ENCODE data around the gene XIRP1. TPM values are rescaled to one million over a fixed set of nuclear protein-coding genes. Genes with fewer than 3 reads are reported as not detected.

The XIRP1 gene
- total RNA-seq, 2 donors from 2014 or later: not detected

DNA sequence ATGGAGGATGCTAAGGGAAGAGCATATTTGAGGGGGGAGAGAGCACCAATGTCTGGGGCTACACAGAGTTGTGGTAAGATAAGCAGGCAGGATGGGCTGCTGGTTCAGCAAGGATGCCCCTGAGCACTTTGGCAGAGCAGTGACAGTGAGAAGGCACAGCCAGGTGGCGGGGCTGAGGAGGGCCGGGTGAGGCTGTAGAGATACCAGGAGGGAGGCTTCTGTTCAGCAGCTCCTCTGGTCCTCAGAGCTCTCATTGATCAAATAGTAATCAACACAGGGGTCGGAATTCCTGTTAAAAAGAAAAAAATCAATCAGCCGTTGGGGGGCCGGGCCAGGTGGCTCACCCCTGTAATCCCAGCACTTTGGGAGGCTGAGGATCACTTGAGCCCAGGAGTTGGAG lies 11.5 kb upstream of the XIRP1 start:
- DNase-seq (no peak), ATAC-seq (no peak)
- H3K27ac Mint-ChIP-seq: peak overlapping the region; percentile 39
- peaks cover 9% of the 10 kb centered on the region for H3K36me3 Mint-ChIP-seq (ENCODE audit: low read depth)
- peaks cover 40% of the 10 kb centered on the region for H3K27me3 Mint-ChIP-seq
- peaks cover 6% of the 10 kb centered on the region for H3K4me1 Mint-ChIP-seq
- no peaks in the 10 kb centered on the region for H3K9me3 ChIP-seq (ENCODE audit: control insufficient read depth, low read length, poor library complexity, severe bottlenecking)
- H3K4me3 Mint-ChIP-seq: no peak overlapping the region

DNA sequence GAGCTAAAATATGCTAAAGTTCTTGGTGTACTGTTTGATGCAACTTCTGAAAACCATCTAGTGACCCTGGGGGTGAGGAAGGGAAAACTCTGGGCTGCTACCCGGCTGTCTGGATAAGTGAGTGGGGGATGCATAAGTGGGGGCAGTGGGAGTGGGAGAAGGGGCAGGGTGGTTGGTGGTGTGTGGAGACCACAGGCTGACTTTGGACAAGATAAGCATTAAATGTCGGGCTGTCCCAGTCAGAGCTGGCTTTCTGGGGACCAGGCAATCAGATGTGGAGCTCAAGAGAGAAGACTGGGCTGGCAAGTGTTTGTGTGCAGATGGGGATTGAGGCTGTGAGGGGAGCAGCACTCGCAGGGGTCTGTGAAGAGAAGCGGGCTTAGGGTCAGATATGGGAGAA lies 11.0 kb upstream of the XIRP1 start:
- DNase-seq: no peak
- H3K9me3 ChIP-seq (ENCODE audit: control insufficient read depth, low read length, poor library complexity, severe bottlenecking): no peaks in the 10 kb centered on the region
- ATAC-seq: no peak
- H3K4me3 Mint-ChIP-seq: no peak overlapping the region
- peaks cover 40% of the 10 kb centered on the region for H3K27me3 Mint-ChIP-seq
- peaks cover 9% of the 10 kb centered on the region for H3K36me3 Mint-ChIP-seq (ENCODE audit: low read depth)
- peaks cover 6% of the 10 kb centered on the region for H3K4me1 Mint-ChIP-seq
- H3K27ac Mint-ChIP-seq: peak overlapping the region; percentile 39

DNA sequence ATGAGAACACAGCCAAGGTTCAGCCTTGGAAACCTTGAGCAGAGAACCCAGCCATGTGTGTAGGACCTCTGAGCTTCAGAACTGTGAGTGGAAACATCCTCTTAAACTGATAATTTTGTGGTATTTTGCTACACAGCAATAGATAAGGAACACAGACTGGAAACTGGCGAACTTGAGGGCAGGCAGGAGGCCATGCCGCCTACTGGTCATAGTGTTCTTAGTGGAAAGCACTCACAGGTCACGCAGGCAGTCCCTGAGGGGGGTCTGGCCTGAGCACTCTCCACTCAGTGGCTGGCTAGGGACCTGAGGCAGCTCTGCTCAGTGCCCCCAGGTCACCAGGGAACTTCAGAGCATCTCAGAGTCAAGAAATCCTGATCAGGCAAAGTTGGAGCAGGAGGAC lies 9.7 kb upstream of the XIRP1 start:
- Mint-ChIP-seq H3K4me1 (peaks cover 3% of the 10 kb centered on the region), H3K36me3 (ENCODE audit: low read depth) (peaks cover 9% of the 10 kb centered on the region), H3K27me3 (peaks cover 40% of the 10 kb centered on the region), H3K27ac (no peak overlapping the region), H3K4me3 (no peak overlapping the region)
- DNase-seq (no peak), ATAC-seq (no peak)
- no peaks in the 10 kb centered on the region for H3K9me3 ChIP-seq (ENCODE audit: control insufficient read depth, low read length, poor library complexity, severe bottlenecking)

DNA sequence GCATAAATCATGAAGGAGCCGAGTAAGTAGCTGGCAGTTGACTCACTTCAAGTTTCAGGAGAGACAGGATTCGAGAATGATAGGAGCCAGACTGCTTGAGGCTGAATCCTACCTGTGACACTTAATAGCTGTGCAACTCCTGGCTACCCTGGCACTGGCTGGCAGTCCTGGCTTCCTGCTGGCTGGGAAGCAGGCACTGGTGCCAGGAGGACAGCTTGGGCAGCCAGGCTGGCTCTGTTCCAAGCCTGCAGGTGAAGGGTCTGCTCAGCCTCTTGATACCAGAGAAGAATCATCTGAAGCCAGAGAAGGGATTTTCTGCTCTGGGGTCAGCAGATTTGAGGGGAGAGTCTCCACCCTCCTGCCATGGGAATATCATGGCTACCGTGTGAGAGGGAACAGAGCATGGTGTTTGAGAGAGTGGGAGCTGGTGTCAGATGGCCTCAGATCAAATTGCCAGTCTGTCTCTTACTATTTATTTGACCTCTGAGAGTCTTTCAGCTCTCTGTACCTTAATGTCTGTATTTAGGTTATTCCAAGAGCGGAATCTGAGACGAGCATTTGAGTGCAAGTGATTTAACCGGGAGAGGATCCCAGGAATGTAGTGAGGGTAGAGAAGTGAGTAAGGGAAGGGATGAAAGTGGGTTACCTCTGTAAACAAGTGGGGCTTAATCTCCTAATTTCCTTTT lies 4.4 kb upstream of the XIRP1 start:
- DNase-seq (no peak), ATAC-seq (no peak)
- peaks cover 29% of the 10 kb centered on the region for H3K27me3 Mint-ChIP-seq
- H3K4me1 Mint-ChIP-seq: no peaks in the 10 kb centered on the region
- no peak overlapping the region for H3K27ac Mint-ChIP-seq
- no peak overlapping the region for H3K4me3 Mint-ChIP-seq
- H3K36me3 Mint-ChIP-seq (ENCODE audit: low read depth): peaks cover 6% of the 10 kb centered on the region
- H3K9me3 ChIP-seq (ENCODE audit: control insufficient read depth, low read length, poor library complexity, severe bottlenecking): no peaks in the 10 kb centered on the region

DNA sequence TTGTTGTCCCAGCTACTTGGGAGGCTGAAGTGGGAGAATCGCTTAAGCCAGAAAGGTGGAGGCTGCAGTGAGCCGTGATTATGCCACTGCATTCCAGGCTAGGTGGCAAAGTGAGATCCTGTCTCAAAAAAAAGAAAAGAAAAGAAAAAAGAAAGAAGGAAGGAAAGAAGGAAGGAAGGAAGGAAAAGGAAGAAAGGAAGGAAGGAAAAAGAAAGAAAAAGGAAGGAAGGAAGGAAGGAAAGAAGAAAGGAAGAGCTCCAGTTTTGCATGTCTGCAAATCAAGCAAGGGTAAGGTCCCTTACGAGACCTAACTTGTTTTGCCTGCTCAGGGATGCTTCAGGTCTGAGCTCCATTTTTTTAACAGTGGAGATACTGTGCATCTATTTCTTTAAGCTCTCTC lies 3.6 kb upstream of the XIRP1 start:
- DNase-seq (no peak), ATAC-seq (no peak)
- Mint-ChIP-seq H3K4me1 (no peaks in the 10 kb centered on the region), H3K27ac (no peak overlapping the region), H3K36me3 (ENCODE audit: low read depth) (peaks cover 4% of the 10 kb centered on the region), H3K27me3 (peaks cover 24% of the 10 kb centered on the region), H3K4me3 (no peak overlapping the region)
- H3K9me3 ChIP-seq (ENCODE audit: control insufficient read depth, low read length, poor library complexity, severe bottlenecking): no peaks in the 10 kb centered on the region

DNA sequence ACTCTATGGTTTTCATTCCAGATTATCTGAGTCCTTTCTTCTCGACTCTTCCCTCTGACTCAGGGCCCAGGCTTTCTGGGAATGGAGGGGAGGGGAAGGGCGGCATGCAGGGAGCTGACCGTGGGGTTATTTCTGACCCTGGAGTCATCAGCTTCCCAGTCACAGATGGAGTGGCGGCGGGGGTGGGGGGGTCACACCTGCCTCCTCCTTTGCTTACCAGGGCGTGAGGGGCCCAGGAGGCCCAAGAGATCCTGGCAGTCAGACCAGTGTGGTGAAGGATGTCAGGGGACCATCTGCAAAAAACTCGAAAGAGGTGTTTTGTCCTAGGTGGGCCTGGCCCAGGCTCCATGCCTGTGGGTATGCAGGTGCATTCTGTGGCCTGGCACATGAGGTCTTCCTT lies 996 bp upstream of the XIRP1 start:
- Mint-ChIP-seq H3K27me3 (peaks cover 24% of the 10 kb centered on the region), H3K27ac (no peak overlapping the region), H3K4me3 (no peak overlapping the region), H3K4me1 (peaks cover 4% of the 10 kb centered on the region), H3K36me3 (ENCODE audit: low read depth) (peaks cover 2% of the 10 kb centered on the region)
- DNase-seq (no peak), ATAC-seq (no peak)
- H3K9me3 ChIP-seq (ENCODE audit: control insufficient read depth, low read length, poor library complexity, severe bottlenecking): no peaks in the 10 kb centered on the region

DNA sequence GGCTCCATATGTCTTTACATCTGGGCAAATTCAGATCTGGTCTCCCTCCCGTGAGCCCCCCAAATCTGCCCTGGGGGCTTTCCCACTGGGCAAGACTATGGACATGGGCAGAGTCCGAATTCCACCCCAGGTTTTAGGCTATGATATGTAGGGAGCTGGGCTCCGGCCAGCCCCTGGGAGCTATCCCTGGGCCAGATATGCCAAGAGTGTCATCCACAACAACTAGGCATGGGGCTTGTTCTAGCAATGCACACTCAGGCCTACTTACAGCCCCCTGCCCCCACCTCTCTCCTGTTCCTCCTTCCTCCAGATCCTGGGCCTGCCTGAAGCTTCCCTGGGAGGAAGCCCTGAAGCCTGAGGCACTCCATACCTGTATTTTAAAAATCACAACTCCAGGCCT lies 622 bp downstream of the XIRP1 start:
- ATAC-seq: no peak
- H3K9me3 ChIP-seq (ENCODE audit: control insufficient read depth, low read length, poor library complexity, severe bottlenecking): no peaks in the 10 kb centered on the region
- Mint-ChIP-seq H3K27ac (no peak overlapping the region), H3K4me3 (no peak overlapping the region), H3K27me3 (peaks cover 21% of the 10 kb centered on the region), H3K36me3 (ENCODE audit: low read depth) (peaks cover 2% of the 10 kb centered on the region), H3K4me1 (peaks cover 4% of the 10 kb centered on the region)
- DNase-seq: no peak

DNA sequence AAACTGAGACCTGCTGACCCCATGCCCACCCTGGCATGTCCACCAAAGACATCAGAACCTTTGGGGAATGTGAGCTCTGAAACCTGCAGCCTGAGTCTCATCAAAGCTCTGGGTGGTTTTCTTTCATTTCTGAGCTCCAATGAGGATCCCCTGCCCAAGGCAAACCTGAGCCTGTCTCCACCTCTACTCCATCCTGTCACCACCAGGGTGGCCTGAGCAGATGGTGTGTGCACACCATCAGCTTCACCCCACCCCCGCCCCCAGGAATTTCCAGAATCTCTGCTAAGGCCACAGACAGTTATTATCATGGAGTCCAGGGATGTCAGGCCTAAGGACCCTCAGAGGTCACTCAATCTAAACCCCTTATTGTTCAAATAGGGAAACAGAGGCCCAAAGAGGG lies 1.3 kb downstream of the XIRP1 start:
- Mint-ChIP-seq H3K4me3 (no peak overlapping the region), H3K27ac (no peak overlapping the region), H3K4me1 (peaks cover 4% of the 10 kb centered on the region), H3K27me3 (peaks cover 15% of the 10 kb centered on the region), H3K36me3 (ENCODE audit: low read depth) (peaks cover 2% of the 10 kb centered on the region)
- ATAC-seq (no peak), DNase-seq (no peak)
- no peaks in the 10 kb centered on the region for H3K9me3 ChIP-seq (ENCODE audit: control insufficient read depth, low read length, poor library complexity, severe bottlenecking)

DNA sequence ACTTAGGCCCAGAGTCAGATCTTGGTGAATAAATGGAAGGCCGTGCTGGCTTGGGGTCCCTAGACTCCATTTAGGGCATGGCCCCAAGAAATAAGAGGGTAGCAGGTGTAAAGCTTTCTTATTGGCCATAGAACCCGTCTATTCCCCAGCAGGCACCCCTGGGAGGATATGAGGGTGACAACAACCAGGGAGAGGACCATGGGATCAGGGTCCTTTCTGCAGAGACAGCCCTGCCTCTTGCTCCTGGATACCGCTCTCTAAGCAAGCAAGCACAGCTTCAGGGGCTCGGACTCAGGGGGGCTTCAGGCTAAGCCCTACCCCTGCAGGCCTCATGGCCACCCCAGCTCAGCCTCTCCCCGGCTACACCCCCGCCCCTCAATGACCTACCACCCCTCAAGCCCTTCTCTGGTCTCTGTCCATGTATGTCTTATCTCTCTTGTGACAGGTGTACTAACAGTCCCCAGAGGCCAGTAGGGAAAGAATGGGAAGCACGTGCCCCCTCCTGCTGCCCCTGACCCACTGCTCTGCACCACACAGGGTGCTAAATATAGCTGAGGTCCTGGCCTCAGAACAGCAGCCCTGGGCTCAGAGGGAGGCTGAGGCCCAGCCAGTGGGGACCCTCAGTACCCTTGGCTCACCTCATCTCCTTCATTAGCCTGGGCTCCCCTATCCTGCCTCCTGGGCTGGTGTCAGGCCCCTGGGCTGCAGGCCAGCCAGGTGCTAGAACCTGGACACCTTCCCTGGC lies 1.9 kb downstream of the XIRP1 start:
- ATAC-seq (no peak), DNase-seq (no peak)
- Mint-ChIP-seq H3K4me1 (peaks cover 4% of the 10 kb centered on the region), H3K27me3 (peaks cover 8% of the 10 kb centered on the region), H3K36me3 (ENCODE audit: low read depth) (no peaks in the 10 kb centered on the region), H3K4me3 (no peak overlapping the region), H3K27ac (peak overlapping the region; percentile 75)
- no peaks in the 10 kb centered on the region for H3K9me3 ChIP-seq (ENCODE audit: control insufficient read depth, low read length, poor library complexity, severe bottlenecking)

DNA sequence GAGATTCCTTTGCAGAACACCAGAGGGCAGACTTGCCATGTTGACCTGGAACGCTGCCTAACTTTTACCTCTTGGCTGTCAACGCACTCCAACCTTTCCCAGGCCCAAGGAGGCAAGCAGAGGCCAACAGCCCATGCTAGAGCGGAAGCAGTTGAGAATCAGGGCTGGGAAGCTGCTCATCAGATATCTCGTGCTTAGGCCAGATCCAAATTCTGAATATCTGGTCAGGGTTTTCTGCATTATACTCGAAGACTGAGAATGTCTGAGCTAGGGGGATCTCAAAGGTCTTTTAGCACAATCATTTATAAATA lies 2.5 kb downstream of the XIRP1 start:
- no peak overlapping the region for H3K4me3 Mint-ChIP-seq
- no peaks in the 10 kb centered on the region for H3K36me3 Mint-ChIP-seq (ENCODE audit: low read depth)
- ATAC-seq (peak; percentile 76), DNase-seq (peak in 2 of 3 donors; percentile 28 to 41)
- H3K9me3 ChIP-seq (ENCODE audit: control insufficient read depth, low read length, poor library complexity, severe bottlenecking): no peaks in the 10 kb centered on the region
- H3K27ac Mint-ChIP-seq: peak overlapping the region; percentile 75
- peaks cover 4% of the 10 kb centered on the region for H3K4me1 Mint-ChIP-seq
- peaks cover 5% of the 10 kb centered on the region for H3K27me3 Mint-ChIP-seq

DNA sequence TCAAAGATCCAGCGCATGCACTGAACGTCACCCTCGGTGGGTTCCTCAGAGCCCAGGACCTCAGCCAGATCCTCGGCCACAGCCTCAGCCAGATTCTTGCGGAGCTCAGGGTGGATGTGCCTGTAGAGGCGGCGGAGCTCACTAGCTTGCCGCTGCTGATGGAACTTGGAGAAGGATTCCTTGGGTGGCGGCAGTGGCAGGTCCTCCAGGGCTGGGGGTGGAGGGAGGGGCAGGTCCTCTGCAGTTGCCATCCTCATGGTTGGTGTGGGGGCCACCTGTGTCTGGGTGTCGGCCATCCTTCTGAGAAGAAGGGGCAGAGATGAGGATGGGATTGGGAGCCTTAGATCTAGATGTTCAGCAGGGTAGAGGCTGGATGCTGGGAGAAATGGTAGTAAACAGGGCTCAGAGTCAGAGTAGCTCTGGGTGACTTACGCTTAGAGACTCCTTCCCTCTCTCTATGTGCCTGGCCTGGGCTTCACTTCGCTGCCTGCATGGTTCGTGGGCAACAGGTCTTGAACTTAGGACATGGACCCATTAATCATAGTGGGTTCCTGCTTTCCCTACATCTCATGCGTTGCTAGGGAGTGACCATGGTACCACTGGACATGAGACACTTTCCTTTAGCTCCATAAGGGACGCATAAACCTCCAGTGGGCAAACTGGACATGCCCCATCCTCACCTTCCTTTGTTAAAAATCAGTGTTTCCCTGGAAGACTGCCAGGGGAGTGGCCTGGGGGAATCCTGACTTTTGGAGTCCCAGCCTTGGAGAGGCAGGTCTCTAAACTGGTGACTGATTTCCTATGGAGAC lies 3.0 kb downstream of the XIRP1 start:
- Mint-ChIP-seq H3K27me3 (peaks cover 5% of the 10 kb centered on the region), H3K36me3 (ENCODE audit: low read depth) (no peaks in the 10 kb centered on the region), H3K4me3 (no peak overlapping the region), H3K27ac (peak overlapping the region; percentile 75), H3K4me1 (peaks cover 4% of the 10 kb centered on the region)
- ATAC-seq (no peak), DNase-seq (no peak)
- H3K9me3 ChIP-seq (ENCODE audit: control insufficient read depth, low read length, poor library complexity, severe bottlenecking): no peaks in the 10 kb centered on the region

DNA sequence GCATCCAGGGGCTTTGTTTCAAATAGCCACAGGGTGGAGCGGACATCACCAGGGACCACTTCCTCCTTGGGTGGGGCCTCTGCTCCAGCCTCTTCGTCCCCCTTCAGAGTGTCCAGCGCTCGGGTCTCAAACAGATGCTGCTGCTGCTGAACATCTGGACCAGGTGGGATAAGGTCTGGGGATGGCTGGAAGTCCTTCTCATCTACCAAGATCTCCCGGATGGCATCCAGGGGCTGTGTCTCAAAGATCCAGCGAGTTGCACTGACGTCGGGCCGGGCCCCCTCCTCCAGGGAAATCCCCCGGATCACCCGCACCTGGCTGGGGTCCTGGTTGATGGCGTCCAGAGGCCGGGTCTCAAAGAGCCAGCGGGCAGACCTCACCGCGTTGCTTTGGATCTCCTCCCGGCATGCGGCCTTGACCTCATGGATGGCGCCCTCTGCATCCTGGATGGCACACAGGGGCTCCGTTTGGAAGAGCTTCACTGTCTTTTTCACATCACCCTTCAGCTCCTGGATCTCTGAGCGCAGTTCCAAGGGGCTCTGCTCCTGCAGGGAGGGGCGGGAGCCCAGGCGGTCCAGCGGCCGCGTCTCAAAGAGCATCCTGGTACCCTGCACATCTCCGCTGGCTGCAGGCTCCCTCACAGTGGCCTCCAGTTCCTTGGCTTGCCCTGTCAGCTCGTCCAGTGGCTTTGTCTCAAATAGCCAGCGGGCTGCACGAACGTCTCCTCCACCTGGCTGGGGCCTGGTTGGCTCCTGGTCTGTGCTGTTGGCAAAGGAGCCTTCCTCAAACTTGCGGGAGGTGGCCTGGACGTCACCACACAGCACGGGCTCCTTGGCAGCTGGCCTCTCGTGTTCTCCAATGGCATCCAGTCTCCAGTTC lies 3.9 kb downstream of the XIRP1 start:
- no peak overlapping the region for H3K4me3 Mint-ChIP-seq
- peak overlapping the region; percentile 39 for H3K27ac Mint-ChIP-seq
- no peaks in the 10 kb centered on the region for H3K9me3 ChIP-seq (ENCODE audit: control insufficient read depth, low read length, poor library complexity, severe bottlenecking)
- peaks cover 5% of the 10 kb centered on the region for H3K27me3 Mint-ChIP-seq
- peaks cover 4% of the 10 kb centered on the region for H3K4me1 Mint-ChIP-seq
- no peaks in the 10 kb centered on the region for H3K36me3 Mint-ChIP-seq (ENCODE audit: low read depth)
- no peak for ATAC-seq
- no peak for DNase-seq
